Nephron (organoid): ENCODE data around the gene VPS8.

Experiments
- H3K27ac Mint-ChIP-seq, 3 experiments: 2 replicates each; pipeline ENCODE4 v1.8.0; 2020; ENCODE audit warnings: mixed read lengths in 3 of 3, mild to moderate bottlenecking in 2 of 3, moderate library complexity in 1 of 3
- H3K27me3 Mint-ChIP-seq: 2 replicates; pipeline ENCODE4 v1.8.0; 2021; ENCODE audit warnings: low read depth, mild to moderate bottlenecking, moderate library complexity, mixed read lengths
- H3K36me3 Mint-ChIP-seq: 2 replicates; pipeline ENCODE4 v1.8.0; 2020; ENCODE audit warnings: low read depth, mixed read lengths
- H3K4me1 Mint-ChIP-seq: 2 replicates; pipeline ENCODE4 v1.8.0; 2020; ENCODE audit warnings: mixed read lengths
- H3K4me3 Mint-ChIP-seq, 3 experiments: 2 replicates each; pipeline ENCODE4 v1.8.0; 2020; ENCODE audit warnings: mild to moderate bottlenecking in 3 of 3, mixed read lengths in 3 of 3, moderate library complexity in 2 of 3
- H3K9me3 Mint-ChIP-seq: 2 replicates; pipeline ENCODE4 v1.8.0; 2020; ENCODE audit warnings: mixed read lengths
- TF ChIP-seq, protein P1 (sequence below), 3 experiments: fragments of 200-600 bp; sonication (generic); IDR thresholded peaks; one replicate each; pipeline ENCODE4 v1.5.0; 2021; ENCODE audit warnings: antibody characterized with exemption in 3 of 3; ENCODE audit not compliant: unreplicated experiment in 3 of 3

Gene VPS8

DNA sequence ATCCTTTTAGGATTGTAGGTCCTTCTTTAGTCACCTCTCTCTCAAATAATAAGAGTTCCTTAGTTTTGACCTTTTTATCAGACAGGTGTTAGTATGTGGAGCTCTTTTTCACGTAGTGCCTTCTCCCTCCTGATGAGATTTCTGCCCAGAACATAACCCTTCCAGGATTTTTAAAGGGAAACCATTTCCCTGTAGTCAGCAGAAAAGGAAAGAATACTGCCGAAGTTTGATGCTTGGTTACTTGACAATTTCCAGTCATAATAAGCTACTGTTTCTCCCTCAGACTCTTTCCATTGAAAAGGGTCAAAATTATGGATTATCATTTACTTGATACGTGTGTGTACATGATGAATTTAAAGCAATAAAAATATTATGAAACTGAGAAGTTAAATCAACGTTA, 73.1 kb downstream of the VPS8 start:
- Mint-ChIP-seq H3K27me3 (no peaks in the 10 kb centered on the region), H3K4me1 (no peaks in the 10 kb centered on the region), H3K9me3 (no peaks in the 10 kb centered on the region), H3K36me3 (peaks cover 32% of the 10 kb centered on the region), H3K4me3 (no peak overlapping the region), H3K27ac (no peak overlapping the region)
- TF ChIP-seq, protein P1, sequence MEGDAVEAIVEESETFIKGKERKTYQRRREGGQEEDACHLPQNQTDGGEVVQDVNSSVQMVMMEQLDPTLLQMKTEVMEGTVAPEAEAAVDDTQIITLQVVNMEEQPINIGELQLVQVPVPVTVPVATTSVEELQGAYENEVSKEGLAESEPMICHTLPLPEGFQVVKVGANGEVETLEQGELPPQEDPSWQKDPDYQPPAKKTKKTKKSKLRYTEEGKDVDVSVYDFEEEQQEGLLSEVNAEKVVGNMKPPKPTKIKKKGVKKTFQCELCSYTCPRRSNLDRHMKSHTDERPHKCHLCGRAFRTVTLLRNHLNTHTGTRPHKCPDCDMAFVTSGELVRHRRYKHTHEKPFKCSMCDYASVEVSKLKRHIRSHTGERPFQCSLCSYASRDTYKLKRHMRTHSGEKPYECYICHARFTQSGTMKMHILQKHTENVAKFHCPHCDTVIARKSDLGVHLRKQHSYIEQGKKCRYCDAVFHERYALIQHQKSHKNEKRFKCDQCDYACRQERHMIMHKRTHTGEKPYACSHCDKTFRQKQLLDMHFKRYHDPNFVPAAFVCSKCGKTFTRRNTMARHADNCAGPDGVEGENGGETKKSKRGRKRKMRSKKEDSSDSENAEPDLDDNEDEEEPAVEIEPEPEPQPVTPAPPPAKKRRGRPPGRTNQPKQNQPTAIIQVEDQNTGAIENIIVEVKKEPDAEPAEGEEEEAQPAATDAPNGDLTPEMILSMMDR (IDR thresholded peaks at IDR 0.05; ENCODE audit: unreplicated experiment in 3 of 3): no peak

DNA sequence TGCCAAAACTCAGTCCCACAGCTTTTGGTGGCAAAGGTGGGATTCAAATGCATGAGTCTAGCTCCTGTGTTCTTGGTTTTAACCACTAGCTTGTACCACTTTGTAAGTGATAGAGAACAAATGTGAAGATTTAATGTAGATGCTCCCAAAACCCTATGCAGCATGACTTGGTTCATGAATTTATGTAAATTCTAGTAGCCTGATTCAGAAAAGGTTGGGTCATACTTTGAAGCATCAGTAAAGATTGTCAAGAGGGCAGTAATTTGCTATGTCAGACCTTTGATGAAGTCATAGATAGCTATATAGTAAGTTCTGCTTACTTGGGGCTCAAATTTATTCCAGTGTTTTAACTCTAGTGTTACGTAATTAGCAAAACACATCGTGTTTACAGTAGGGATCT, 75.6 kb downstream of the VPS8 start:
- H3K27me3 Mint-ChIP-seq: no peaks in the 10 kb centered on the region
- no peaks in the 10 kb centered on the region for H3K9me3 Mint-ChIP-seq
- peaks cover 29% of the 10 kb centered on the region for H3K36me3 Mint-ChIP-seq
- no peaks in the 10 kb centered on the region for H3K4me1 Mint-ChIP-seq
- no peak overlapping the region for H3K27ac Mint-ChIP-seq
- no peak overlapping the region for H3K4me3 Mint-ChIP-seq
- TF ChIP-seq, protein P1 (IDR thresholded peaks at IDR 0.05; ENCODE audit: unreplicated experiment in 3 of 3): no peak

DNA sequence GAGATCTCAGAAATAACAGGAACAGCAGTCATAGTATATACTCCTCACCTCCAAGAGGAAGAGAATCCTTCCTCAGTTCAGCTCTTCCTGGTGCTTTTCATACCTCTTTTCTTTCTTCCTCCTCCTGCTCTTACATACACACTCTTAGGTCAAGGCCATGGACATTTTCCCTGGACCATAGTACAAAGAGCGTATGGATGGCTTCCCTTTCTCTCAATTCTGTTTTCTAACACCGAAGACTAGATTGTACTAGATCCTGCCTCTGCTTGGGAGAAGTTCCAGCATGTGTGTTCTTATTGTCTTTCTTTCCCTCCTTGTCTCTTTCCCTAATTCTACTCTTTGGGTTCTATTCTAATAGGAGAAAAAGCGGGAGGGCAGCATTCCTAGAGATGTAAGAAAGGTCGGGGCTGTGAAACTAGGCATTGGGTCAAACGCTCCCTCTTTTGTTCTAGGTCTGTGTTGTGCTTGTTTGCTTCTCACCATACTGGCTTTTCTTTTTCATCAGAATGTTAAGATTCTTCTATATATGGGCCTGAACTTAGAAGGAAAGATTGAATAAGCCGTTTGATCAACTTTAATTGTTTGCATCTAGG, 77.4 kb downstream of the VPS8 start:
- Mint-ChIP-seq H3K27me3 (no peaks in the 10 kb centered on the region), H3K36me3 (peaks cover 13% of the 10 kb centered on the region), H3K9me3 (no peaks in the 10 kb centered on the region), H3K4me1 (no peaks in the 10 kb centered on the region), H3K4me3 (no peak overlapping the region), H3K27ac (no peak overlapping the region)
- TF ChIP-seq, protein P1 (IDR thresholded peaks at IDR 0.05; ENCODE audit: unreplicated experiment in 3 of 3): no peak

DNA sequence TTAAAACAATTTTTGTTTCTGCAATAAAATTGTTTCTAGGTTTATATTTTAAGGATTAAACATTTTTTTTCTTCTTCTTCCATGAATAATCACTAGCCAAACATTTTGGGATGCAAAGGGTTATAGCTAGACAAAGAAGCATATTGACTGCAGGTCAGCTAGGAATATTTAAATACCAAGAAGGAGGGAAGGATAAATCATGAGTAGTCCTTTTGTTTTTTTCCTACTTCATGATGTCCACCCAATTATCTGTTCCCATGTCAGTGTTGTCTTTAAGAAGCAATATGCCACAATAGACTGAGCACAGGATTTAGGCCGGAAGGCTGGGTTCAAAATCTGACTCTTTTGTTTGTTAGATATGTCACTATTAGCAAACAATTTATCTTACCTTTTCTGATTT, 82.1 kb downstream of the VPS8 start:
- TF ChIP-seq, protein P1 (IDR thresholded peaks at IDR 0.05; ENCODE audit: unreplicated experiment in 3 of 3): no peak
- peaks cover 4% of the 10 kb centered on the region for H3K36me3 Mint-ChIP-seq
- H3K4me3 Mint-ChIP-seq: no peak overlapping the region
- no peaks in the 10 kb centered on the region for H3K4me1 Mint-ChIP-seq
- no peaks in the 10 kb centered on the region for H3K9me3 Mint-ChIP-seq
- H3K27ac Mint-ChIP-seq: no peak overlapping the region
- H3K27me3 Mint-ChIP-seq: no peaks in the 10 kb centered on the region

DNA sequence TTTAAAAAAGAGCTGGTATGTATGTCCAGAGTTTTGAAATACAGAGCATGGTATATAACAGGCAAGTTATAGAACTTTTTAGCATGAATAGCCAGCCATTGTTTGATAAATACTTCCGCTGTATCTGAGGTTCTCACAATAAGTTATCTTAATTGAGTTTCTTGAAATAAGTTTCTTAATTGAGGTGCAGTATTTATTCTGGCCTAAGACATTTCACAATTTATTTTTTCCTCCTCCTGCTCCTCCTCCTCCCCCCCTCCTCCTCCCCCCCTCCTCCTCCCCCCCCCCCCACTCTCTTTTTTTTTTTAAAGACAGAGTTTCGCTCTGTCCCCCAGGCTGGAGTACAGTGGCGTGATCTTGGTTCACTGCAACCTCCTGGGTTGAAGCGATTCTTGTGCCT, 83.4 kb downstream of the VPS8 start:
- Mint-ChIP-seq H3K27me3 (no peaks in the 10 kb centered on the region), H3K27ac (no peak overlapping the region), H3K4me3 (no peak overlapping the region), H3K36me3 (peaks cover 8% of the 10 kb centered on the region), H3K4me1 (no peaks in the 10 kb centered on the region), H3K9me3 (no peaks in the 10 kb centered on the region)
- TF ChIP-seq, protein P1 (IDR thresholded peaks at IDR 0.05; ENCODE audit: unreplicated experiment in 3 of 3): no peak

DNA sequence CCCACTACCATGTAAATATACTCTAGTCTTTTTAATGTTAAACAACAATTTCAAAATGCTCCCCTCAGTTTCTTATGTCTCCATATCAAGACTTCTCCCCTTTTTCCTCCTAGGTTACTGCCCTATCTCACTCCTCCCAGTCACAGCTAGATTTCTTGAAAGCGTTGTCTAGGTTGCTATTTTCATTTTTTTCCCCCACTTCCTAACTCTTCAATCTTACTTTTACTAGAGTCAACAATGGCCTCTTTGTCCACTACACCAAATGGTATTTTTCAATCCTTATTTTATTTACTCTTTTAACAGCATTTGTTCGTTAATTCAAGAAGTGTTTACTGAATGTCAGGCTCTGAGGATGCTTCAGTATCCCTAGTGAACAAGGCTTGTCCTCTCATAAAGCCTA, 84.4 kb downstream of the VPS8 start:
- peaks cover 13% of the 10 kb centered on the region for H3K36me3 Mint-ChIP-seq
- no peak overlapping the region for H3K27ac Mint-ChIP-seq
- no peaks in the 10 kb centered on the region for H3K4me1 Mint-ChIP-seq
- H3K27me3 Mint-ChIP-seq: no peaks in the 10 kb centered on the region
- H3K9me3 Mint-ChIP-seq: no peaks in the 10 kb centered on the region
- no peak overlapping the region for H3K4me3 Mint-ChIP-seq
- TF ChIP-seq, protein P1 (IDR thresholded peaks at IDR 0.05; ENCODE audit: unreplicated experiment in 3 of 3): no peak
